Stomach smooth muscle (tissue), 2 donors: ENCODE data around the gene PAQR8.

Source experiments
- H3K27ac ChIP-seq: one replicate; pipeline ENCODE4 v1.7.0; 2013; ENCODE audit warnings: mild to moderate bottlenecking, low read length, inconsistent platforms
- H3K27me3 ChIP-seq, 2 donors: one replicate each; pipeline ENCODE4 v1.7.0; 2013; ENCODE audit warnings: low read length in 2 of 2; ENCODE audit not compliant: insufficient read depth in 2 of 2, control insufficient read depth in 1 of 2
- H3K36me3 ChIP-seq, 2 donors: one replicate each; pipeline ENCODE4 v1.7.0; 2013; ENCODE audit warnings: low read length in 2 of 2; ENCODE audit not compliant: control insufficient read depth in 2 of 2, insufficient read depth in 2 of 2
- H3K4me1 ChIP-seq: one replicate; pipeline ENCODE4 v1.7.0; 2013; ENCODE audit warnings: low read length; ENCODE audit not compliant: control insufficient read depth, insufficient read depth
- H3K4me3 ChIP-seq, 2 donors: one replicate each; pipeline ENCODE4 v1.7.0; 2013; ENCODE audit warnings: low read length in 2 of 2
- H3K9ac ChIP-seq, 2 donors: one replicate each; pipeline ENCODE4 v1.7.0; 2013; ENCODE audit warnings: low read length in 2 of 2, mild to moderate bottlenecking in 1 of 2
- H3K9me3 ChIP-seq, 2 donors: one replicate each; pipeline ENCODE4 v1.7.0; 2013; ENCODE audit warnings: low read length in 2 of 2; ENCODE audit not compliant: control insufficient read depth in 2 of 2
- donor health status: healthy.
- donor health status: Pancreatic carcinoma.

PAQR8 gene

GRCh38 chr6:52411911-52412310, 50.0 kb downstream of the PAQR8 start:
- H3K9ac ChIP-seq, result no peak overlapping the region
- no peak overlapping the region for H3K27ac ChIP-seq
- H3K36me3 ChIP-seq, result no peaks in the 10 kb centered on the region
- H3K27me3 ChIP-seq, result no peaks in the 10 kb centered on the region
- no peak overlapping the region for H3K4me3 ChIP-seq
- no peaks in the 10 kb centered on the region for H3K9me3 ChIP-seq
- H3K4me1 ChIP-seq, result peaks cover 4% of the 10 kb centered on the region

- H3K36me3 ChIP-seq, result no peaks in the 10 kb centered on the region
- no peak overlapping the region for H3K4me3 ChIP-seq
- no peak overlapping the region for H3K9ac ChIP-seq
These were observed 53.4 kb downstream of the PAQR8 start for GRCh38 chr6:52415333-52415732.

GRCh38 chr6:52415917-52416628, 54.1 kb downstream of the PAQR8 start:
- peaks cover 26% of the 10 kb centered on the region for H3K4me1 ChIP-seq
- no peaks in the 10 kb centered on the region for H3K9me3 ChIP-seq
- no peaks in the 10 kb centered on the region for H3K36me3 ChIP-seq
- no peak overlapping the region for H3K27ac ChIP-seq
- peak overlapping the region in 1 of 2 donors; percentile 29 for H3K9ac ChIP-seq
- H3K4me3 ChIP-seq, result no peak overlapping the region
- no peaks in the 10 kb centered on the region for H3K27me3 ChIP-seq

More at GRCh38 chr6:52415333-52415732, 53.4 kb downstream of the PAQR8 start:
- Histone ChIP-seq H3K4me1 (peaks cover 19% of the 10 kb centered on the region), H3K9me3 (no peaks in the 10 kb centered on the region), H3K27me3 (no peaks in the 10 kb centered on the region), H3K27ac (no peak overlapping the region)

- Histone ChIP-seq H3K4me3 (no peak overlapping the region), H3K9me3 (no peaks in the 10 kb centered on the region), H3K27me3 (no peaks in the 10 kb centered on the region), H3K9ac (no peak overlapping the region), H3K4me1 (peaks cover 27% of the 10 kb centered on the region), H3K27ac (peak overlapping the region; percentile 11), H3K36me3 (no peaks in the 10 kb centered on the region)
These were observed 54.7 kb downstream of the PAQR8 start for GRCh38 chr6:52416629-52417151.

- Histone ChIP-seq H3K9ac (no peak overlapping the region), H3K27me3 (no peaks in the 10 kb centered on the region), H3K36me3 (no peaks in the 10 kb centered on the region), H3K4me1 (peaks cover 27% of the 10 kb centered on the region), H3K9me3 (no peaks in the 10 kb centered on the region), H3K4me3 (no peak overlapping the region), H3K27ac (peak overlapping the region; percentile 11)
These were observed 55.7 kb downstream of the PAQR8 start for GRCh38 chr6:52417675-52418111.

- Histone ChIP-seq H3K4me3 (no peak overlapping the region), H3K9ac (no peak overlapping the region), H3K27ac (no peak overlapping the region), H3K9me3 (no peaks in the 10 kb centered on the region), H3K36me3 (no peaks in the 10 kb centered on the region), H3K4me1 (peaks cover 27% of the 10 kb centered on the region), H3K27me3 (no peaks in the 10 kb centered on the region)
These were observed 56.7 kb downstream of the PAQR8 start for GRCh38 chr6:52418606-52419005.

- Histone ChIP-seq H3K27ac (peak within 1 kb of the TSS; percentile 68), H3K9me3 (no peaks in the 10 kb centered on the region), H3K9ac (peak within 1 kb of the TSS; percentile 78 to 93), H3K4me1 (peaks cover 27% of the 10 kb centered on the region), H3K27me3 (no peaks in the 10 kb centered on the region), H3K36me3 (no peaks in the 10 kb centered on the region), H3K4me3 (peak within 1 kb of the TSS; percentile 95 to 100)
These were observed 58.1 kb downstream of the PAQR8 start, which contains the start of gene EFHC1 for GRCh38 chr6:52419809-52420667. Gene EFHC1 (plus strand): TSS chr6:52420342. CDS start chr6:52420411, 69 bp downstream.

GRCh38 chr6:52420668-52421358, 58.9 kb downstream of the PAQR8 start:
- H3K27me3 ChIP-seq, result no peaks in the 10 kb centered on the region
- no peaks in the 10 kb centered on the region for H3K9me3 ChIP-seq
- peaks cover 27% of the 10 kb centered on the region for H3K4me1 ChIP-seq
- peak overlapping the region; percentile 95 to 100 for H3K4me3 ChIP-seq
- peak overlapping the region; percentile 78 to 85 for H3K9ac ChIP-seq
- H3K27ac ChIP-seq, result peak overlapping the region; percentile 38
- no peaks in the 10 kb centered on the region for H3K36me3 ChIP-seq

- no peaks in the 10 kb centered on the region for H3K27me3 ChIP-seq
- no peak overlapping the region for H3K4me3 ChIP-seq
- H3K9ac ChIP-seq, result no peak overlapping the region
- peaks cover 21% of the 10 kb centered on the region for H3K4me1 ChIP-seq
- no peaks in the 10 kb centered on the region for H3K36me3 ChIP-seq
- H3K27ac ChIP-seq, result no peak overlapping the region
- no peaks in the 10 kb centered on the region for H3K9me3 ChIP-seq
These were observed 60.2 kb downstream of the PAQR8 start for GRCh38 chr6:52422156-52422555.

- no peaks in the 10 kb centered on the region for H3K9me3 ChIP-seq
- H3K27me3 ChIP-seq, result no peaks in the 10 kb centered on the region
- no peak overlapping the region for H3K27ac ChIP-seq
- no peaks in the 10 kb centered on the region for H3K36me3 ChIP-seq
- peaks cover 16% of the 10 kb centered on the region for H3K4me1 ChIP-seq
- no peak overlapping the region for H3K4me3 ChIP-seq
- no peak overlapping the region for H3K9ac ChIP-seq
These were observed 61.5 kb downstream of the PAQR8 start for GRCh38 chr6:52423448-52423847.
